H9 (cell line): ENCODE data around the gene HPCAL4. TPM values are rescaled to one million over a fixed set of nuclear protein-coding genes. Genes with fewer than 3 reads are reported as not detected.

Source experiments
- DNase-seq: peaks from one replicate; pipeline ENCODE4 v3.0.0-alpha.2; 2017
- H2AFZ ChIP-seq: one replicate; pipeline ENCODE4 v1.6.1; 2013; ENCODE audit warnings: mild to moderate bottlenecking, low read length, control low read depth, moderate library complexity
- H2AK5ac ChIP-seq: 2 replicates; pipeline ENCODE4 v1.6.1; 2013; ENCODE audit warnings: low read length, control low read depth, mixed read lengths; ENCODE audit not compliant: insufficient read length
- H2BK120ac ChIP-seq: one replicate; pipeline ENCODE4 v1.6.1; 2013; ENCODE audit warnings: low read depth, mild to moderate bottlenecking, low read length, control low read depth, inconsistent platforms; ENCODE audit not compliant: poor library complexity, severe bottlenecking
- H2BK12ac ChIP-seq: 2 replicates; pipeline ENCODE4 v1.6.1; 2013; ENCODE audit warnings: low read length, control low read depth, mixed read lengths, low read depth; ENCODE audit not compliant: insufficient read length
- H2BK15ac ChIP-seq: 2 replicates; pipeline ENCODE4 v1.6.1; 2013; ENCODE audit warnings: low read depth, low read length, control low read depth
- H2BK20ac ChIP-seq: one replicate; pipeline ENCODE4 v1.6.1; 2013; ENCODE audit warnings: low read depth, mild to moderate bottlenecking, low read length, control low read depth, inconsistent platforms; ENCODE audit not compliant: poor library complexity, severe bottlenecking
- H2BK5ac ChIP-seq: 2 replicates; pipeline ENCODE4 v1.6.1; 2013; ENCODE audit warnings: low read length, control low read depth, mixed read lengths; ENCODE audit not compliant: insufficient read length
- H3K14ac ChIP-seq: 2 replicates; pipeline ENCODE4 v1.6.1; 2013; ENCODE audit warnings: low read length, control low read depth; ENCODE audit not compliant: insufficient read depth
- H3K18ac ChIP-seq: 2 replicates; pipeline ENCODE4 v1.6.1; 2013; ENCODE audit warnings: low read depth, mild to moderate bottlenecking, mixed read lengths, low read length, control low read depth; ENCODE audit not compliant: insufficient read length
- H3K23ac ChIP-seq: 2 replicates; pipeline ENCODE4 v1.6.1; 2013; ENCODE audit warnings: low read length, control low read depth, mixed read lengths, low read depth; ENCODE audit not compliant: insufficient read length
- H3K23me2 ChIP-seq: 2 replicates; pipeline ENCODE4 v1.6.1; 2013; ENCODE audit warnings: low read depth, mild to moderate bottlenecking, mixed read lengths, low read length, control low read depth; ENCODE audit not compliant: insufficient read length, poor library complexity, severe bottlenecking
- H3K27ac ChIP-seq: 2 replicates; pipeline ENCODE4 v1.5.1; 2013; ENCODE audit warnings: low read length, control low read depth, mixed read lengths, low read depth; ENCODE audit not compliant: insufficient read length
- H3K27me3 ChIP-seq: 2 replicates; pipeline ENCODE4 v1.6.1; 2013; ENCODE audit warnings: low read length, control low read depth, inconsistent platforms; ENCODE audit not compliant: insufficient read depth
- H3K4ac ChIP-seq: 2 replicates; pipeline ENCODE4 v1.6.1; 2013; ENCODE audit warnings: low read depth, mild to moderate bottlenecking, control low read depth, inconsistent platforms, low read length, moderate library complexity
- H3K4me1 ChIP-seq: 2 replicates; pipeline ENCODE4 v1.6.1; 2013; ENCODE audit warnings: low read length, control low read depth, inconsistent platforms; ENCODE audit not compliant: insufficient read depth
- H3K4me2 ChIP-seq: 2 replicates; pipeline ENCODE4 v1.6.1; 2013; ENCODE audit warnings: low read length, control low read depth, mixed read lengths; ENCODE audit not compliant: insufficient read length, insufficient read depth
- H3K56ac ChIP-seq: 2 replicates; pipeline ENCODE4 v1.6.1; 2013; ENCODE audit warnings: low read depth, mild to moderate bottlenecking, mixed read lengths, low read length, control low read depth; ENCODE audit not compliant: insufficient read length
- H3K79me1 ChIP-seq: 2 replicates; pipeline ENCODE4 v1.6.1; 2013; ENCODE audit warnings: low read depth, mild to moderate bottlenecking, moderate library complexity, low read length, control low read depth, inconsistent platforms; ENCODE audit not compliant: insufficient read depth, poor library complexity, severe bottlenecking
- H3K79me2 ChIP-seq: 2 replicates; pipeline ENCODE4 v1.6.1; 2013; ENCODE audit warnings: low read length, control low read depth, inconsistent platforms; ENCODE audit not compliant: insufficient read depth
- H3K9ac ChIP-seq: 2 replicates; pipeline ENCODE4 v1.6.1; 2013; ENCODE audit warnings: low read length, control low read depth, mixed read lengths; ENCODE audit not compliant: insufficient read length; ENCODE audit errors: extremely low read depth
- H3K9me3 ChIP-seq: one replicate; pipeline ENCODE4 v1.6.1; 2013; ENCODE audit warnings: low read depth, low read length, inconsistent platforms; ENCODE audit not compliant: control insufficient read depth
- H3T11ph ChIP-seq: one replicate; pipeline ENCODE4 v1.6.1; 2013; ENCODE audit warnings: mild to moderate bottlenecking, low read length, control low read depth, inconsistent platforms
- H4K20me1 ChIP-seq: one replicate; pipeline ENCODE4 v1.6.1; 2013; ENCODE audit not compliant: control insufficient read depth, insufficient read length, insufficient read depth
- H4K5ac ChIP-seq: 2 replicates; pipeline ENCODE4 v1.6.1; 2013; ENCODE audit warnings: low read depth, mild to moderate bottlenecking, mixed read lengths, low read length, control low read depth; ENCODE audit not compliant: insufficient read length
- H4K8ac ChIP-seq: replicated peaks from 2 replicates; pipeline ENCODE4 v1.6.1; 2013; ENCODE audit warnings: low read length, control low read depth, mixed read lengths, low read depth; ENCODE audit not compliant: insufficient read length
- H4K91ac ChIP-seq: 2 replicates; pipeline ENCODE4 v1.6.1; 2013; ENCODE audit warnings: low read depth, mild to moderate bottlenecking, moderate library complexity, mixed read lengths, low read length, control low read depth; ENCODE audit not compliant: insufficient read length
- H3K27ac Mint-ChIP-seq, 3 experiments: 2 replicates in 2 of 3; 3 replicates in 1 of 3; pipeline ENCODE4 v1.8.0; 2020 to 2021; ENCODE audit warnings: mixed read lengths in 3 of 3, mild to moderate bottlenecking in 1 of 3, moderate library complexity in 1 of 3
- H3K27me3 Mint-ChIP-seq: 2 replicates; pipeline ENCODE4 v1.8.0; 2021; ENCODE audit warnings: low read depth, mild to moderate bottlenecking, moderate library complexity, mixed read lengths
- H3K36me3 Mint-ChIP-seq, 3 experiments: 2 replicates in 2 of 3; 3 replicates in 1 of 3; pipeline ENCODE4 v1.8.0; 2020 to 2021; ENCODE audit warnings: low read depth in 3 of 3, mixed read lengths in 3 of 3; ENCODE audit not compliant: insufficient read depth in 1 of 3
- H3K4me1 Mint-ChIP-seq, 2 experiments: 2 replicates each; pipeline ENCODE4 v1.8.0; 2020; ENCODE audit warnings: mixed read lengths in 2 of 2
- H3K4me3 Mint-ChIP-seq, 2 experiments: 2 replicates in 1 of 2; 3 replicates in 1 of 2; pipeline ENCODE4 v1.8.0; 2020 to 2021; ENCODE audit warnings: mild to moderate bottlenecking in 2 of 2, mixed read lengths in 2 of 2, moderate library complexity in 1 of 2
- H3K9me3 Mint-ChIP-seq, 2 experiments: 2 replicates in 1 of 2; 3 replicates in 1 of 2; pipeline ENCODE4 v1.8.0; 2020; ENCODE audit warnings: mild to moderate bottlenecking in 2 of 2, mixed read lengths in 2 of 2, moderate library complexity in 1 of 2
- CTCF ChIP-seq: fragments of 200-600 bp; sonication (generic); conservative IDR thresholded peaks from 3 replicates; pipeline ENCODE4 v1.8.0; 2021; ENCODE audit warnings: antibody characterized with exemption, mild to moderate bottlenecking
- WGBS: extraction: QIAGEN DNeasy Blood & Tissue Kit; methylation state at CpG from one replicate; pipeline ENCODE4 v1.1.7; 2013; ENCODE audit warnings: missing lambda C conversion rate, low lambda C conversion rate, mixed read lengths; ENCODE audit not compliant: insufficient read length; ENCODE audit errors: extremely low coverage; 5-methylcytosine and 5-hydroxymethylcytosine counted together
- total RNA-seq: library from RNA; stranded (reverse); gene quantifications from 2 replicates; pipeline ENCODE4 v1.2.1, GENCODE V29; 2021

HPCAL4 gene
- total RNA-seq, 1 experiment from 2014 or later: 0.15 TPM

GRCh38 chr1:39646232-39647081 lies 44.8 kb downstream of the HPCAL4 start:
- no peak overlapping the region for H3K4me3 Mint-ChIP-seq
- Histone ChIP-seq H3K9me3 (no peaks in the 10 kb centered on the region), H3K4ac (no peak overlapping the region), H3K56ac (no peak overlapping the region), H3K79me2 (no peaks in the 10 kb centered on the region), H3K23me2 (no peaks in the 10 kb centered on the region), H2AK5ac (no peak overlapping the region), H3T11ph (no peak overlapping the region), H3K4me1 (no peaks in the 10 kb centered on the region), H4K5ac (no peak overlapping the region), H3K23ac (no peak overlapping the region), H2BK120ac (no peak overlapping the region), H3K27ac (no peak overlapping the region), H3K9ac (no peak overlapping the region), H3K4me2 (no peak overlapping the region), H3K18ac (peak overlapping the region; percentile 5), H4K91ac (no peak overlapping the region), H4K20me1 (no peaks in the 10 kb centered on the region), H3K79me1 (no peaks in the 10 kb centered on the region), H3K14ac (peak overlapping the region; percentile 48), H4K8ac (no peak overlapping the region), H3K27me3 (no peaks in the 10 kb centered on the region; the same call in 1 of the 2 replicates), H2BK5ac (no peak overlapping the region), H2BK12ac (no peak overlapping the region), H2BK15ac (no peak overlapping the region), H2BK20ac (no peak overlapping the region), H2AFZ (no peak overlapping the region)
- H3K36me3 Mint-ChIP-seq: no peaks in the 10 kb centered on the region
- TF ChIP-seq CTCF: 0 out of 3 replicates have a peak, but pooled peaks have one; percentile 22
- H3K27ac Mint-ChIP-seq: peak overlapping the region in 1 of 3 experiments; percentile 65; a peak in 2 of 7 replicates
- DNase-seq: peak; percentile 77
- no peaks in the 10 kb centered on the region for H3K9me3 Mint-ChIP-seq
- peaks cover 83% of the 10 kb centered on the region for H3K27me3 Mint-ChIP-seq
- WGBS: no CpG with 5 or more reads among the region's 12 CpGs
- peaks cover 5 to 17% of the 10 kb centered on the region in 2 experiments; a peak in 3 of 4 replicates for H3K4me1 Mint-ChIP-seq
